ENCODE data around the gene EPS8.

DNA sequence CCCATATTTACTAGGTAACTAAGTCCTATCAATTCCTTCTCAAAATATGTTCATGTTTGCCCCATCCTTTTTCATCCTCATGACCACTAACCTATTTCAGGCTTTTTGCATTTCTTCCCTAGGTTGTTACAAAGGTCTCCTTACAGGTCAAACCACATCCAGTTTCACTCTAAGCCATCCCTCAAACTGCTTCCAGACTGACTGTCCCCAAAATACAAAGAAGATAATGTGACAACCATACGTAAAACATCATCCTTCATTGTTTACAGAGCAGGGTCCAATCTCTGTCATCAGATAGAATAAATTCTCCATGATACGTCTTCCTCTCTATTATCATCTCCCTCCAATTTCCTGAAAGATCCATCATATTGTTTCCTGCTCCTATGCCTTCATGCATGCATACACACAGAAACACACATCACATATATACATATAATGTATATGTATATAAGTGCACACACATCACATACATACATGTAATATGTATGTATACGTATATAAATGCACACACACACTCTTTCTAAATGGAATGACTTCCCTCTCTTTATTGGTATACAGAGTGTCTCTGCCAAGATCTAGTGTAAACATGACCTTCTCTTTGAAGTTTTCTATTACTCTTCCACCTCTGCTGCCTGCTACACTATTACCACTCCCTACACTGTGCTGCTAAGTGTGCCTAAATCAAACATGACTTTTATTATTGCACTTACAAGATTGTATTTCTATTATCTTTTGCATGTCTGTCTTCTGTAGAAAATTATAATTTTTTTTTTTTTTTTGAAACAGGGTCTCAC is 30.7 kb upstream of the EPS8 start:
- TF ChIP-seq, protein P1, sequence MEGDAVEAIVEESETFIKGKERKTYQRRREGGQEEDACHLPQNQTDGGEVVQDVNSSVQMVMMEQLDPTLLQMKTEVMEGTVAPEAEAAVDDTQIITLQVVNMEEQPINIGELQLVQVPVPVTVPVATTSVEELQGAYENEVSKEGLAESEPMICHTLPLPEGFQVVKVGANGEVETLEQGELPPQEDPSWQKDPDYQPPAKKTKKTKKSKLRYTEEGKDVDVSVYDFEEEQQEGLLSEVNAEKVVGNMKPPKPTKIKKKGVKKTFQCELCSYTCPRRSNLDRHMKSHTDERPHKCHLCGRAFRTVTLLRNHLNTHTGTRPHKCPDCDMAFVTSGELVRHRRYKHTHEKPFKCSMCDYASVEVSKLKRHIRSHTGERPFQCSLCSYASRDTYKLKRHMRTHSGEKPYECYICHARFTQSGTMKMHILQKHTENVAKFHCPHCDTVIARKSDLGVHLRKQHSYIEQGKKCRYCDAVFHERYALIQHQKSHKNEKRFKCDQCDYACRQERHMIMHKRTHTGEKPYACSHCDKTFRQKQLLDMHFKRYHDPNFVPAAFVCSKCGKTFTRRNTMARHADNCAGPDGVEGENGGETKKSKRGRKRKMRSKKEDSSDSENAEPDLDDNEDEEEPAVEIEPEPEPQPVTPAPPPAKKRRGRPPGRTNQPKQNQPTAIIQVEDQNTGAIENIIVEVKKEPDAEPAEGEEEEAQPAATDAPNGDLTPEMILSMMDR (optimal IDR thresholded peaks at IDR 0.05 in 1 of 3, IDR thresholded peaks at IDR 0.05 in 1 of 3, conservative IDR thresholded peaks at IDR 0.05 in 1 of 3; ENCODE audit: extremely low read depth in 1 of 3, insufficient read depth in 2 of 3, low read length in 3 of 3), result no peak
- no peak for TF ChIP-seq EZH2 (IDR thresholded peaks at IDR 0.05; ENCODE audit: low read length)
